NCI-H345 treated with DMSO at 0.1 percent for 48 hours (cell line): Measurements from ENCODE around the gene RNF113A.
"Not testable (repeated sequence)": the region's sequence is repeated elsewhere in the genome, so short reads cannot be mapped to it uniquely, and the experiment has no call there.

Experiments used
- DNase-seq: peaks from one replicate; lab custom pipeline; 2025; ENCODE audit not compliant: unreplicated experiment; lab: John Stamatoyannopoulos, UW

RNF113A gene

DNA sequence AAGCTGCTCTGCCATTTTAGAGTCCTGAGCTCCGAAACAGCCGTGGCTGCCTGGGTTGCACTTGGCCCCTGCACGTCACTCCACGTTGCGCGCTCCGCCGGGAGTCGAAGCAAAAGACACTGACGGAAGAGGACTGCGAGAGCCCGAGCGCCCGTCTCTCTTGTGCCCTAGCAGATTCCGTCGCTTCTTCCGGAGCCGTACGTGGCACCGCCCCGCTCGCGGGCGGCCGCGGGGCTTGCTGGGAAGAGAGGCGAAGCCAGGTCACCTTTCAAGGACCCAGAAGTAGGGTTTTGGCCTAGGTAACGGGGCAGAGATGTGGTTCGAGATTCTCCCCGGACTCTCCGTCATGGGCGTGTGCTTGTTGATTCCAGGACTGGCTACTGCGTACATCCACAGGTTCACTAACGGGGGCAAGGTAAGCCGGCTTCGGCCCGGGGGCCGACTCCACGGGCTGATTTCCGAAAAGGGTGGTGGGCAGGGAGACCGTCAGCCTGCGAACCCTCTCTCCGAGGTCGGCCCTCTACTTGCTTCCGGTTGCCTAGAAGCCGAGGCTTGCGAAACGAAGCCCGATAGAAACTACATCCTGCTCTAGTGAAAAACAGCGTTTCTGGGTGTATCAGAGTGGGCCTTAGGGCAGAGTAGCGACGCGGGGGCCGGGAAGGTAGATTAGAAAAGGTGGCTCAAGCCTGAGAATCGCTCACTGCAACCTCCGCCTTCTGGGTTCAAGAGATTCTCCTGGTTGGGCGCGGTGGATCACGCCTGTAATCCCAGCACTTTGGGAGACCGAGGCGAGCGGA lies at the start of gene RNF113A, which contains the start of gene NDUFA1:
TSS of gene RNF113A (minus strand) at position 135 of the 797 bp plus-strand sequence. CDS start at position 15, 120 bp downstream.
TSS of gene NDUFA1 (plus strand) at position 234 of the 797 bp plus-strand sequence. CDS start at position 314, 80 bp downstream.
- DNase-seq = peak; percentile 58

DNA sequence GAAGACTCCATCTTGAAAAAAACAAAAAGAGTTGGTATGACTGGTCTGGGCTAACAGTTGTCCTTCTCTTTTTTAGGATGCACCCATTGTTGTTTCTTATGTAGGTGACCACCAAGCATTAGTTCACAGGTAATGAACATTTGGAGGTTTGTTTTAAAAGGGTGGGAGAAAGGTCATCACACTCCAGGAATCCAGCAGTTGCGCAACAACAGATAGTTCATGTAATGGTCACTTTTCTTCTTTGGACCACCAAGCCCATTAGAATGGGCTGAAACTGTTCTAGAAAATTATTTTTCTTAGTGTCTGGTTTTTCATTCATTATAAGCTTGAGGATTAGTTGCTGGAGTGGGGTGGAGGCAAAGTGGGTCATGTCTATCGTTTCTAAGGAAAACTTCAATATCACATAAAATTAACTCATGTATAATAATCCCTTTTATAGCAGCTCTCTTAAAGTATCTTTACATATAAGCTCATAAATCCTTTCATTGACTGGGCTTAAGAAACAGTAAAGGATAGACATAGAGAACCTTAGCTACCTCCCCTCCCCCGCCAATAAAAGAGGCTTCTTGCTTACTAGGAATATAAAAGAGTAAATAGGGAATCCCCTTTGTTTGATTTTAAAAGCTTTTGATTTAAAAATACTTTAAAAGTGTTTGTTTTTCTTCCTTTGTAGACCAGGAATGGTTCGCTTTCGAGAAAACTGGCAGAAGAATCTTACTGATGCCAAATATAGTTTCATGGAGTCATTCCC lies 48.5 kb upstream of the RNF113A start:
- no peak for DNase-seq

DNA sequence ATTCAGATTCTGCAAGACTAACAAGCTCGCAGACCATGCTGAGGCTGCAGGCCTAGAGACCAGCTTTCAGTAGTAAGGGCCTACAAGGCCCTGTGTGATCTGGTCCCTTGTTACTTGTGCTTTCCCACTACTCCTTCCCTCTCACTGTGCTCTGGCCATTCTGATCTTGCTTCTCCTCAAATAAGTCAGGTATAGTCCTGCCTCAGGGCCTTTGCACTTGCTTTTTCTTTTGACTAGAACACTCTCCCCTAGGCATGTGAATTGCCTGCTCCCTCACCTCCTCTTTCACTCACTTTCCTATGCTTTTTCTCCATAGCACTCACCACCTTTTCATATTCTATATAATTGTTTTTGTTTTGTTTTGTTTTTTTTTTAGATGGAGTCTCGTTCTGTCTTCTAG lies 46.3 kb upstream of the RNF113A start:
- no peak for DNase-seq

DNA sequence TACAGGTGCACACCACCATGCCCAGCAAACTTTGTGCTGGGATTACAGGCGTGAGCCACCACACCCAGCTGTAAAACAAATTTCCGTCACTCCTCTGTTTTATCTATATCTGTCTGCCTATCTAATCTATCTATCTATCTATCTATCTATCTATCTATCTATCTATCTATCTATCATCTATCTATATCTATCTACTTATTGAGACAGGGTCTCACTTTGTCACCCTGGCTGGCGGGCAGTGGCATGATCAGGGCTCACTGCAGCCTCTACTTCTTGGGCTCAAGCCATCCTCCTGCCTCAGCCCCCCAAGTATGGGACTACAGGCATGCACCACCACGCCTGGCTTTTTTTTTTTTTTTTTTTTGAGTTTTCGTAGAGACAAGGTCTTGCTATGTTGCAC lies 44.8 kb upstream of the RNF113A start:
- DNase-seq = no peak

DNA sequence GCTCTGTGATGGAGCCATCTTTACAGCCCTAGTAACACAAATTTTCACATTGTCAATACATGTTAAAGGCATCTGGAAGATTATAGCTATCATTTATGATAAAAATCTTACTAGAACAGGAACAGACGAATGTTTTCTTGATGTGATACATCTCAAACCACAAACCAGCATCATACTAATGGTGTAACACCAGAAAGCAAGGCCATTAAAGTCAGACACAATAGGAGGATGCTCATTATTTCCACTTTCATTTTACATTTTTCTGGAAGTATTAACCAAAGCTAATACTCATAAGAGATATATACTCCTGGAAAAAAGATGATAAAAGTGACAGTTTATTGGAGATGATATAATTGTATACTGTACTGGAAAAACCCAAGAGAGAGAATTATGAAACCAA lies 29.4 kb upstream of the RNF113A start:
- no peak for DNase-seq

DNA sequence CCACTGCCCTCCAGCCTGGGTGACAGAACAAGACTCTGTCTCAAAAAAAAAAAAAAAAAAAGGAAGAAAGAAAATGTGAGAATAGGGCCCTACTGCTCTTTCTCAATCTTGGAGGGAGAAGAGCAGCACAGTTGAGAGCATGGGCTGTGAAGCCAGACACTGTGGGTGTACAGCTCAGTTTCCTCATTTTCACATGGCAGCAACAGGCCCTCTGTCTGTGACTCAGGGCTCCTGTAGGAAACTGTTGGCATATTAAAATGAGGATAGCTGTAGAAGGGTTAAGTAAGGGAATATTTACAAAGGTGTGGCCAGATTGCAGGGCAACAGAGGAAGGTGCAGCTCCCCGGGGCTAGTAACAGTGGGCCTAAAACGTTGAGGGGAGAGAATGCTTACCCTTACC lies 27.6 kb upstream of the RNF113A start:
- no peak for DNase-seq

DNA sequence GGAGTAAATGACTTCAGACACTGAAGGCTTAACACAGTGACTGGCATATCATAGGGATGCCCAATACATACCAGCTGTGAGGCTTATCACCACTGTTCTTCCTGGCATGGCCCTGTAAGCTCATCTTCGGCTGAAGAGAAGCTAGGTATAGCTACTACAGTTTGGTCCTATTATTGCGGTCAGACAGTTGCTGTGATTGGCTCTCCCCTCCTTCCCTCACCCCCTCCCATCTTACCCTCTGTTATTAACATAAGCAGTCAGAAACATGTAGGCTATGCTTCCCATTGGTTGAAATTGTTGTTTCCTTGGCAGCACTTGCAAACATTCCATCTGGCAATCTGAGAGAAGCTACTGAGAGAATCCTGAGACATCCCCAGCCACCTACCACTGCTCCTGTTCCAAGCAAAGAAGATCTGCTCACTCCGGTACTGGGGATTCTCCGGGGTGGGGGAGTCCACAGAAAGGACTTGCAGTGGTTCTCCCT lies 24.4 kb upstream of the RNF113A start, which contains the start of gene AKAP14:
TSS of gene AKAP14 (plus strand) at position 51 of the 484 bp plus-strand sequence. CDS start 7,331 bp downstream, outside the sequence.
- DNase-seq = no peak

- not testable (repeated sequence) for DNase-seq
Measured at GRCh38 chrX:119891961-119892692, 20.6 kb upstream of the RNF113A start.

- not testable (repeated sequence) for DNase-seq
Measured at GRCh38 chrX:119890626-119891025, 19.1 kb upstream of the RNF113A start.

GRCh38 chrX:119887721-119888425 lies 16.3 kb upstream of the RNF113A start:
- peak; percentile 61 for DNase-seq

- DNase-seq = no peak
Measured at GRCh38 chrX:119885554-119886428, 14.3 kb upstream of the RNF113A start.

DNA sequence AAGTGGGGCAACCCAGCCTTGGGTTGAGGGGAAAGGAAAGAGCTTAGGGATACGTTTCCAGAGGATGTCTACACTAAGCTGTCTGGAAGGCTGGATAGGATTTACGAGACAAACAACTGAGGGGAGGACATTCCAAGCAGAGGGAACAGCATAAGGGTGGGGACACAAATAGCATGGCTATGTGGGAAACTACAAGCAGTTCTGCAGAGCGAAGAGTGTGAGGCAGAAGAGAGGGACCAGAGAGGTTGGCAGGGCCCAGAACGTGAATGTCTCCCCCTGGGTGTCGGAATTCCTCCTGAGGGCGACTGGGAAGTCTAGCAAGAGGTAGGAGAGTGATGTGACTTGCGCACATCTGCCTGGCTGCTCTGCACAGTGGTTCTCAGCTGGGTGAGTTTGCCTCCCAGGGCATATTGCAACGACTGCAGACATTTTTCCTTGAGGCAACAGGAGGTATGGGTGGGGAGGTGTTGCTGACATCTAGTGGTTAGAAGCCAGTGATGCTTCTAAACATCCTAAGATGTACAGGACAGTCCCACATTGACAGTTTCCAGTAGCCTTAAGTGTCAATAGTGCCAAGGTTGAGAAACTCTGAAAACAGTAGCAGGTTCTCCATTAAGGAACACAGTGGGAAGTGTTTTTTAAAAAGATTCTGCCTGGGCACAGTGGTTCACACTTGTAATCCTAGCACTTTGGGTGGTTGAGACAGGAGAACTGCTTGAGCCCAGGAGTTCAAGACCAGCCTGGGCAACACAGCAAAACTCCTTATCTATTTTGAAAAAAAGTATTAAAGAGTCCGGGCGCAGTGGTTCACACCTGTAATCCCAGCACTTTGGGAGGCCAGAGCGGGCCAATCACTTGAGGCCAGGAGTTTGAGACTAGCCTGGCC lies 9.3 kb upstream of the RNF113A start:
- no peak for DNase-seq

DNA sequence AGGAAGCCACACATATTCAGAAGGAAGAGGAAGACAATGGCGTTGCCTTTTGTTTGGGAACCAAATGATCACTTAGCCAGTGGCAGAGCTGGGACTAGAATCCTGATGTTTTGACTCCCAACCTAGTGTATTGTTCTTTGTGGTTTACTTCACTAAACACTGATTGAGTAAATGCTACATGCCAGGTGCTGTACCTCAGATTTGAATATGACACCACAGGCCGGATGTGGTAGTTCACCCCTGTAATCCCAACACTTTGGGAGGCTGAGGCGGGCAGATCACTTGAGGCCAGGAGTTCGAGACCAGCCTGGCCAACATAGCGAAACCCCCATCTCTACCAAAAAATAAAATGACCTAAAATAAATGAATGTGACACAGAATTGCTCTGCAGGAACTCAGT lies 8.5 kb upstream of the RNF113A start:
- DNase-seq = no peak

GRCh38 chrX:119878740-119879139 lies 7.2 kb upstream of the RNF113A start:
- DNase-seq = no peak

GRCh38 chrX:119871245-119871598 lies 311 bp downstream of the RNF113A start:
- DNase-seq = no peak

DNA sequence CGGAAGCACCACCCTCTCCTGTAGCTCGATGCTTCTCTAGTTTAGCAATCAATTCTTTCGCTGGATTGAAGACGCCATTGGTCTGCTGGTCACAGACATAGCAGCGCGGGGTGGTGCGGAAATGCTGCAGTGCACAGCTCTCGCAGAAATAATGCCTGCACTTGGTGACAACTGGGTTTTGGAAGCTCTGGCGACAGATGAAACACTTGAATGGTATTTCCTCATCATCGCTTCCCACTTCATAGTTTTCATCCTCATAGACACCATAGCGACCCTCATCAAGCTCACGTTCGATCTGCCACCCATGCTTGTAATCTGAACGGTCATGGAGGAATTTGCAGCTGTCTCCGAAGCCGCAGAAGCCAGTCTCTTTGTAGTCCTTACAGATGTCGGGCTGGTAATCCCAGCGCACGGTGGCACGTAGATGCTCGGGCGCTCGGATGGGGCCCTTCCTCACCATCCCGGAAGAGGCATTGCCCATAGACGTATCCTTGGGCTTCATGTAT lies 854 bp downstream of the RNF113A start:
- DNase-seq = no peak

- no peak for DNase-seq
Measured at GRCh38 chrX:119853444-119853843, 18.1 kb downstream of the RNF113A start.
